Sigmoid colon (tissue), 7 donors: Measurements from ENCODE around the gene PUSL1. TPM values are rescaled to one million over a fixed set of nuclear protein-coding genes. Genes with fewer than 3 reads are reported as not detected.
A peak's percentile ranks its signal among the peaks of the same experiment; 100 is the strongest.

Experiments used
- DNase-seq: peaks from one replicate; pipeline ENCODE4 v3.0.0-alpha.2; 2019
- H3K27ac ChIP-seq, 4 donors: fragments of 200-600 bp; sonication (generic); one replicate each; pipeline ENCODE4 v1.5.1; 2016 to 2019; ENCODE audit warnings: mild to moderate bottlenecking in 1 of 4
- H3K27me3 ChIP-seq, 3 donors: fragments of 200-600 bp; sonication (generic); one replicate each; pipeline ENCODE4 v1.5.1; 2019; ENCODE audit warnings: mild to moderate bottlenecking in 1 of 3
- H3K36me3 ChIP-seq, 4 donors: fragments of 200-600 bp; sonication (generic); one replicate each; pipeline ENCODE4 v1.5.1; 2016 to 2019
- H3K4me1 ChIP-seq, 4 donors: fragments of 200-600 bp; sonication (generic); one replicate each; pipeline ENCODE4 v1.5.1; 2017 to 2019
- H3K4me3 ChIP-seq, 4 donors: fragments of 200-600 bp; sonication (generic); one replicate each; pipeline ENCODE4 v1.5.1; 2017 to 2019; ENCODE audit warnings: mild to moderate bottlenecking in 2 of 4, moderate library complexity in 1 of 4
- H3K9me3 ChIP-seq, 4 donors: fragments of 200-600 bp in 3 of 4; sonication (generic) in 3 of 4; one replicate each; pipeline versions ENCODE4 v1.5.1 to v1.6.1; 2013 to 2019
- EP300 ChIP-seq, 4 donors: sonication (generic); formaldehyde crosslinking; IDR thresholded peaks; one replicate each; pipeline ENCODE4 v1.6.1; 2017; ENCODE audit warnings: antibody characterized with exemption in 4 of 4
- POLR2A ChIP-seq, 2 donors: fragments of 450-650 bp; IDR thresholded peaks; one replicate each; pipeline ENCODE4 v1.6.1; 2016; ENCODE audit warnings: antibody characterized with exemption in 2 of 2, mild to moderate bottlenecking in 2 of 2, moderate library complexity in 2 of 2
- POLR2AphosphoS5 ChIP-seq, 4 donors: sonication (generic); formaldehyde crosslinking; IDR thresholded peaks; one replicate each; pipeline ENCODE4 v1.6.1; 2017; ENCODE audit warnings: antibody characterized with exemption in 4 of 4
- WGBS, 2 donors: extraction: QIAGEN DNeasy Blood & Tissue Kit; methylation state at CpG; one replicate each; pipeline ENCODE4 v1.1.7; 2013; 5-methylcytosine and 5-hydroxymethylcytosine counted together
- intact Hi-C: fragments of 100-400 bp; cut with DNase I; formaldehyde crosslinking; loops from one replicate; pipeline ENCODE4 v1.15.1; 2023
- polyA plus RNA-seq, 3 donors: library from polyadenylated mRNA; stranded (reverse); fragments of 200-250 nt; gene quantifications; one replicate each; pipeline ENCODE4 v1.2.3, GENCODE V29; 2013
- total RNA-seq, 4 donors: library from RNA; depleted of rRNA; stranded (reverse); fragments of >200 nt; gene quantifications; one replicate each; pipeline ENCODE4 v1.1.0, GENCODE V29; 2016
- TF ChIP-seq, protein P1 (sequence below), 4 experiments: fragments of 450-650 bp in 3 of 4; fragments of 200-600 bp in 1 of 4; IDR thresholded peaks; one replicate each; pipeline ENCODE4 v1.5.1; 2016 to 2019; ENCODE audit warnings: antibody characterized with exemption in 4 of 4, mild to moderate bottlenecking in 3 of 4, moderate library complexity in 2 of 4
- donor health status: healthy with polysubstance abuse.
- donor health status: Bipolar disorder and iron deficiency.
- donor health status: healthy.

Gene PUSL1
- total and polyA plus RNA-seq, 7 donors, result 12.6 to 24.0 (median 18.9) TPM

DNA sequence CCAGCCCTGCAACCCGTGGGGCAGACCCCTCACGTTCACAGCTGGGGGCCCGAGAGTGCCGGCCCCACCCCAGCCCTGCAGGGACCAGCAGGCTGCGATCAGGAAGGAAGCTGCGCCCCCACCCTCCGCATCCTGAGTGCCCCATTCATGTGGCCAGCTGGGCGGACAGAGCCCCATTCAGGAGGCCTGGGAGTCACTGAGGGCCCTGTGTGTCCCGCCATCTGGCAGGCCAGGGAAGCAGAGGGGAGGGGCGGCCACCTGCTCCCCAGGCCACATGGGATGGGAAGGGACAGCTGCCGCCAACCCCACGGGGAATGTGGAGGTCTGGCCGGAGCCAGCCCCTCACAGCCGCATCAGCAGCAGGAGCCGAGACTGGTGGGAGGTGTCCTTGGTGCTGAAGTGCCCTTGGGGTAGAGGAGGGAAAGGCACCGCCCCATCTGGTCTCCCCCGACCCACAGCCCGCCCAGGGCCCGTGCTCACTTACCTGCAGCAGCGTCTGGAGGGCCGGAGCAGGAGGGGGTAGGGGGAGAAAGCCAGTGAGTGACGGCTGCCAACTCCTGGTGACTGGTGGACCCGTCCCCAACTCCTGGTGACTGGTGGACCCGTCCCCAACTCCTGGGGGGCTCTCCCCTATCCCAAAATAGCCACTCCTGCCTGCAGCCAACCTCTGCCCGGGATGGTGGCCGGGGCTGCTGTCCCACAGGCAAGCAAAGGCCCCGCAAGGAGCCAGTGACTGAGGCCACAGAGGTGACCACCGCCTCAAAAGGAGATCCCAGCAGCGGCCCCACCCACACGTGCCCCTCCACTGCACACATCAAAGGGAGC is 9.3 kb upstream of the PUSL1 start:
- TF ChIP-seq POLR2A (IDR thresholded peaks at IDR 0.05) (no peak), POLR2AphosphoS5 (IDR thresholded peaks at IDR 0.05) (no peak), EP300 (IDR thresholded peaks at IDR 0.05) (no peak)
- TF ChIP-seq, protein P1, sequence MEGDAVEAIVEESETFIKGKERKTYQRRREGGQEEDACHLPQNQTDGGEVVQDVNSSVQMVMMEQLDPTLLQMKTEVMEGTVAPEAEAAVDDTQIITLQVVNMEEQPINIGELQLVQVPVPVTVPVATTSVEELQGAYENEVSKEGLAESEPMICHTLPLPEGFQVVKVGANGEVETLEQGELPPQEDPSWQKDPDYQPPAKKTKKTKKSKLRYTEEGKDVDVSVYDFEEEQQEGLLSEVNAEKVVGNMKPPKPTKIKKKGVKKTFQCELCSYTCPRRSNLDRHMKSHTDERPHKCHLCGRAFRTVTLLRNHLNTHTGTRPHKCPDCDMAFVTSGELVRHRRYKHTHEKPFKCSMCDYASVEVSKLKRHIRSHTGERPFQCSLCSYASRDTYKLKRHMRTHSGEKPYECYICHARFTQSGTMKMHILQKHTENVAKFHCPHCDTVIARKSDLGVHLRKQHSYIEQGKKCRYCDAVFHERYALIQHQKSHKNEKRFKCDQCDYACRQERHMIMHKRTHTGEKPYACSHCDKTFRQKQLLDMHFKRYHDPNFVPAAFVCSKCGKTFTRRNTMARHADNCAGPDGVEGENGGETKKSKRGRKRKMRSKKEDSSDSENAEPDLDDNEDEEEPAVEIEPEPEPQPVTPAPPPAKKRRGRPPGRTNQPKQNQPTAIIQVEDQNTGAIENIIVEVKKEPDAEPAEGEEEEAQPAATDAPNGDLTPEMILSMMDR (IDR thresholded peaks at IDR 0.05), result no peak
- intact Hi-C loops, result no loop called here
- no peak for DNase-seq
- Histone ChIP-seq H3K4me1 (peaks cover 0 to 12% (median 8%) of the 10 kb centered on the region in 4 donors), H3K27ac (no peak overlapping the region), H3K9me3 (no peaks in the 10 kb centered on the region), H3K36me3 (peaks cover 0 to 35% (median 13%) of the 10 kb centered on the region in 4 donors), H3K4me3 (no peak overlapping the region), H3K27me3 (no peaks in the 10 kb centered on the region)
- 81 to 82% methylated on average over 30 of the region's 30 CpGs for WGBS, 2 donors

DNA sequence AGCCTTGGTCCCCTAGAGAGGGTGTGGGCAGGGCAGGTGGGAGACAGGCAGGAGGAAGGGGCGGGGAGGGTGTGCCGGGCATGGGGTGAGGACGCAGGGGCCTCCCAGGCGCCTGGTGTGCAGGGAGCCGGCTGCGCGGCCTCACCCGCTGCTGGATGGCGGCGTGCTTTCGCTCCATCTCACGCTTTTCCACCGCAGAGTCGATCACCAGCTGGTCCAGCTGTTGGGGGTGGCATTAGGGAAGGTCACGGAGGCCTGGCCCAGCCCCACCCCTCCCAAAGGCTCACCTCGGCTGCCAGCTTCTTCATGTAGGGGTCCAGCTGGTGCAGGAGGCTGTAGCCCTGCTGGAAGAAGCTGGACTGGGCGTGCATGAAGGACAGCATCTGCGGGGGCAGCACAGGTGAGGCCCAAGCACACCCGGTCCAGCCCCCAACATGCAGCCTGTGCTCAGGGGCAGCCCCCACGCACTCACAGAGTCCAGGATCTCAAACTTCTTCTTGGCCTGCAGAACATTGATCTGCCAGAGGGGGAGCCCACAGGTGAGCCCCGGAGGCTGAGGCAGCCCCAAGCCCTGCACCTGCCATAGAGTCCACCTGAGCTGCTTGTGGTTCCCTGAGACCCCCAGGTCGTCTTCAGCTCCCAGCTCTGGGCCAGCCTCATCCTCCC is 8.6 kb upstream of the PUSL1 start:
- Histone ChIP-seq H3K27ac (no peak overlapping the region), H3K4me1 (peaks cover 0 to 19% (median 15%) of the 10 kb centered on the region in 4 donors), H3K36me3 (peaks cover 0 to 29% (median 13%) of the 10 kb centered on the region in 4 donors), H3K27me3 (no peaks in the 10 kb centered on the region), H3K4me3 (no peak overlapping the region), H3K9me3 (no peaks in the 10 kb centered on the region)
- intact Hi-C loops, result no loop called here
- WGBS, 2 donors, result 88 to 89% methylated on average over 22 of the region's 22 CpGs
- TF ChIP-seq, protein P1 (IDR thresholded peaks at IDR 0.05), result no peak
- TF ChIP-seq EP300 (IDR thresholded peaks at IDR 0.05), result no peak
- DNase-seq, result no peak

DNA sequence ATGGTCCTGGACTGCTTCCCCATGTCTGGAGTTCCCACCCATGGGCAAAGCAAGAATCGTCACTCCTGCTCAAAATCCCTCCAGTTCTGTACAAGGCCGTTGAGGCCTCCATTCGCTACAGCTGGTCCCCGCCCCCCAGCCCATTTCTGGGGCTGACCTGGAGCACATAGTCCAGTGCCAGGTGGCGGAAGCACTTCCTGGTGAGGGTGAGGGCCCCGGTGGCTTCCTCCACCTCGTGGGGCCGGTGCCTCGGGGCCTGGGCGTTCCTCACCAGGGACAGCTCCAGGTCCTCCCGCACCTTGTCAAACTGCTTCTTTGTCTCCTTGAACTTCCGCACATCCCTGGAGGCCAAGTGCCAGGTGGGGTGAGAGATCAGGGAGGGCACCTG is 8.1 kb upstream of the PUSL1 start:
- TF ChIP-seq POLR2A (IDR thresholded peaks at IDR 0.05) (no peak), POLR2AphosphoS5 (IDR thresholded peaks at IDR 0.05) (no peak)
- TF ChIP-seq, protein P1 (IDR thresholded peaks at IDR 0.05), result no peak
- Histone ChIP-seq H3K27ac (no peak overlapping the region), H3K4me1 (peaks cover 0 to 24% (median 20%) of the 10 kb centered on the region in 4 donors), H3K36me3 (peaks cover 0 to 25% (median 12%) of the 10 kb centered on the region in 4 donors), H3K4me3 (no peak overlapping the region), H3K9me3 (no peaks in the 10 kb centered on the region), H3K27me3 (no peaks in the 10 kb centered on the region)
- intact Hi-C loops, result no loop called here
- no peak for DNase-seq
- WGBS, 2 donors, result 91 to 92% methylated on average over 12 of the region's 12 CpGs

DNA sequence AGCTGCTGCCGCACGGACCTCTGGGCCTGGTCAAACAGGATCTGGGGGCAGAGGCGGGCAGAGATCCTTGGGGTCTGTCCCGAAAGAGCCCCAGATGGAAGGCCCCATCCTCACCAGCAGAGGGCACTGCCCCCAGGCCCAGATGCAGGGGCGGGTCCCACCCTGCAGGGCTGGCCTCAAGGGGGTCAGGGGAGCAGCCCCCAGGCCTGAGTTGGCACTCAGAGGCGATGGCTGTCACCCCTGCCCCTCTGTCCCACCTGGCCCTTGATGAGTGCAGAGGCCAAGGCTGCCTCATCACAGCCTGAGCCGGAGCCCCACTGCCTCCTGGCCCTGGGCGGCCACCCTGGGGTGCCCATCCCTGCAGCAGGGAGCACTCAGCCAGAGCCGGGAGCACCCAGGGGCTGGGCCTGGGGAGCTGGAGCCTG is 6.4 kb upstream of the PUSL1 start:
- H3K27me3 ChIP-seq, result no peaks in the 10 kb centered on the region
- no peak overlapping the region for H3K4me3 ChIP-seq
- H3K27ac ChIP-seq, result no peak overlapping the region
- H3K9me3 ChIP-seq, result no peaks in the 10 kb centered on the region
- H3K36me3 ChIP-seq, result peaks cover 0 to 8% (median 4%) of the 10 kb centered on the region in 4 donors
- DNase-seq, result no peak
- intact Hi-C loops, result no loop called here
- WGBS, 2 donors, result 91% methylated on average over 9 of the region's 9 CpGs
- no peak for TF ChIP-seq POLR2AphosphoS5 (IDR thresholded peaks at IDR 0.05)
- no peak for TF ChIP-seq POLR2A (IDR thresholded peaks at IDR 0.05)
- no peak for TF ChIP-seq EP300 (IDR thresholded peaks at IDR 0.05)
- TF ChIP-seq, protein P1 (IDR thresholded peaks at IDR 0.05), result peak in 1 of 4 experiments; percentile 30
- H3K4me1 ChIP-seq, result peaks cover 0 to 41% (median 37%) of the 10 kb centered on the region in 4 donors
